GM18858 (cell line): ENCODE measurements around the gene MAP1B.
"Not testable (repeated sequence)": the region's sequence is repeated elsewhere in the genome, so short reads cannot be mapped to it uniquely, and the experiment has no call there.

Experiments
- ATAC-seq: cut with Tn5 transposase; IDR thresholded peaks from one replicate; pipeline ENCODE4 v1.9.1; 2021; ENCODE audit not compliant: unreplicated experiment

Gene MAP1B

DNA sequence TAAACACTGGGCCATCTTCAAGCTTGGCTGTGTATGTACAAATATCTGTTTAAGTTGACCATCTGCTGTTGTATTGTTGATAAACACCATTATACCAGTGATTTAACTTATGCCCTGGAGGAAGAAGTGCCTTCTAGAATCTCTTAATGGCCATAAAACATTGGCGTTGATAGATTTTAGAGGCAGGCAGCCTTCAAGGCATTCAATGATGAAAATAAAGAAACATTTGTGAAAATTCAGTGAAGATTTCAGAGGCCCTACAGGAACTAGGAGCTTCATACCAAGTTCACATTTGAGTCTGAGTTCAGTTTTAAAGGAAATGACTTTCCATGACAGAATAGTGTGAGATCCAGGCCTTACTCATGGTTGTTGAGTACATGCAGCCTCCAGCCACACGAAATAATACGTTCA, 52.2 kb downstream of the MAP1B start:
- ATAC-seq = no peak

DNA sequence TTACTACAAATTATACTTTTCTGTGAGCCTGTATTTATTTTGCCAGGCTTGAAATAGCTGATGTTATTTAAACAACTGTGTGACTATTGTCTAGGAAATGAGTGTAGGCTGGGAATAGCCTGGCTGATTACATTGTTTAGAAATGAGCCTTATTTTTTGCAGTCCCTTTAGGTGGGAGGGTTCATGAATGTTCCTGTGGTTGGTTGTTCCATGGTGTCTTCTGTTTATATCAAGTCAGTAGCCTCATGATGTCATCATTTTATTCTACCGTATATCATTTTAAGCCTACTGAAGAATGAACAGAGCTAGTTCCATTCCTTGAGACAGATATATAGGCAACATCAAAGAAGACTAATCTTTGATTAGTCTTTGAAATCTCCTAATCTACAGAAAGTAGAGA, 53.1 kb downstream of the MAP1B start:
- no peak for ATAC-seq

DNA sequence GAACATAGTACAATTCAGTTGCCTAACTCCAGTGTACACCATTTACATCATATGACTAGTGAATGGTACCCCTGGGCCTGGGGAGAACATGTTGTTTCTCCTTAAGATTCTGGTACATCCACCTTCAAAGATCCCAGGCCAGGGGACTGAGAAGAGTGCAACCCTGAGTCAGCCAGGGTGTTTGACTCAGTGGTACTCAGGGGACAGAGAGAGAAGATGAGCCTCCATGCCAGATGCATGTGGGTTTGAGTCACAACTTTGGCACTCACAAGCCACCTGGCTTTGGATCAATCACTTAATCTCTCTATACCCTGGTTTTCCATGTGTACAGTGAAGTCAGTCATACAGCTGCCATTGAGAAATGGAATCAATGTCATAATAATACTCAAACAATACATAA, 53.7 kb downstream of the MAP1B start:
- no peak for ATAC-seq

DNA sequence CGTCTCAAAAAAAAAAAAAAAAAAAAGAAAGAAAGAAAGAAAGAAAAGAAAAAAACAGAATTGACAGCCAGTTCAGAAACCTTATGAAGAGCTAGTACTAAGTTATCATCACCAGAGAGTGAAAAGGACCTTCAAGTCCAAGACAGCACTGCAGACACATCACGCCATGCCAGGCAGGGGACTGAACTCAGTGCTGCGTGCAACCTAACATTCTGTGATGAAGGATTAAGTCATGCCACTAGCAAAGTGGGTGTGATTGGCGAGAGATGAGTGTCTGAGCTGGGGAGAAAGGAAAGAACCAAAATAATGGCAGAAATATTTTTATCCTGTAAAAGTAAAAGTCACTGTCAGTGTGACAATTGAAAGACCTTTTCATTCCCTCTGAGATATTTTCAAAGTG, 54.7 kb downstream of the MAP1B start:
- no peak for ATAC-seq

DNA sequence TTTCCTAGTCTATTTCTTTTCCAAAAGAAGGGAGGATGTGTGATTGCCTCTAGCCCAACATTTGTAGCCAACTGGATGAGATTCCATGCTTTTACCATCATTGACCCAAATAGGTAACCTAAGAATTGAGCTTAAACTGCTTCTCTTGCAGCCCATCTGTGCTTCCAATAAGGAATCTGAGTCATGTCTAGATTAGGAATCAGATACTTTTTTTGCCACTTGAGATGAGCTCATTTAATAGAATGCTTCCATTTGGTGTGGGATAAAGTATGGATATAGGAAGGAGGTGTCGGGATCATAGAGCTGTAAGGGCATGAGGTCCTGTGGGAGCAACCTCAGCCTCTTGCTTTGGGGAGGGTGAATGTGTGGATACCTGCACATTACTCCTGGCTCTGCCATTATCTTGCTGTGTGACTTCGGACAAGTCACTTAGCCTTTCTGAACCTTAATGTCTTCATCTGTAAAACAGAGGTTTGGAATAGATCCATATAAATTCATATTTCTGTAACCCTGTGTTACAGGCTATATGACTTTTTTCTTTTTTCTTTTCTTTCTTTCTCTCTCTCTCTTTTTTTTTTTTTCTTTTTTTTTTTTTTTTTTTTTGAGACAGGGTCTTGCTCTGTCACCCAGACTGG, 56.2 kb downstream of the MAP1B start:
- no peak for ATAC-seq

DNA sequence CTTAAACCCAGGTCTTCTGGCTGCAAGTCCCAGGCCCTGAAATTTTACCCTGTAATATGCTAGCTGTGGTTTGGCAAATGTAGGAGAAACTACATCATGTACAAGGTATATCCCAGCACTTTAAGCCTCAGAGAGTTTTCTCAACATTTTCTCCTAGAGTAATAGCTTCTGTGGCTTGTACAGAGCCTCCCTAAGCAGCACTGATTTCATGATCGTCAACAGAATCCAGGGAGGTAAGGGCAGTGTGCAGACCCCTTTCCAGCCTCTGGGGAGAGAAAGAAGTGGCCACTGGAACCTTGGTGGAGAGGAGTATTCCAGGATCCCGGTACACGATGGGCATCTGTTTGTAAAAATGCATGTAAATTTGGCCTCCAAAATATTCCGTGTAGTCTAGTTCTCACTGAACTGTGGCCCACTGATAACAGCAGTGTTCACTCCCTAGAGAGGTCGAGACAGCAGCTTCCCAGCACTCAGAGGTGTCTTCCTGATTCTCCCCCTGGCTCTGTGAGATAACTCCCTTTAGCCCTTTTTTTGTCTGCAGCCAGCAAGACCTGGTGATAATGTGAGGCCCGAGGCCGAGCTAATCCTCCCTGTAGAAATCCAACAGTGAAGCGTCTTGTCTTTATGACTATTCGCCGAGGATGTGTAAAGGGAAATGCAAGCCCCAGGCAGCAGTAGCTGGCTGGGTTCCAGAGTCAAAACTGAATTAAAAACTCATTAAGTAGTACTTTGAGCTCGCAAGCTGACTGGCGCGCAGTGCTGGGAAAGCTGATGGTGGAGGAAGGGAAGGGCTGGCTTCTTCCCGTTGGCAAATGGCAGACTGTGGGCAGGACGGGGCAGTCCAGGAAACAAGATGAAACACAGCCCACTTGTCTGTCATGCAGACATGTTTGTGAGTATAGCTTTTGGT, 59.0 kb downstream of the MAP1B start:
- ATAC-seq = no peak

DNA sequence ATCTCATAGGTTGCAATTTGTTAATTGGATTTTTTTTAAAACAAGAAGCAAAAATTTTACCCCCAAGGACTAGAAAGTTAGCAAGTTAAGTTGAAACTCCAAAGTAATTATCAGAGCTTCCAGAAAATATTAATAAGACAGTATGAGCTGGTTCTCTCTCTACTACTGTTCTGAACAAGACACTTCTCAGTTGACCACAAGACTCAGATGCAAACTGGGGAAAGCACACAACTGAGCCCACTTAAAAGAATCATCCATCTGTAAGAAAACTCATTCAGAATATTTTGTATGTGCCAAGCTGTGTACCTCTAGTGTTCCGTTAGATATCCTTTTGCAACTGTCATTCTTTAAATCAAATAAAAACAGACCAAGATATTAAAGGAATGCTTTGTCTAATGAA, 60.0 kb downstream of the MAP1B start:
- no peak for ATAC-seq

DNA sequence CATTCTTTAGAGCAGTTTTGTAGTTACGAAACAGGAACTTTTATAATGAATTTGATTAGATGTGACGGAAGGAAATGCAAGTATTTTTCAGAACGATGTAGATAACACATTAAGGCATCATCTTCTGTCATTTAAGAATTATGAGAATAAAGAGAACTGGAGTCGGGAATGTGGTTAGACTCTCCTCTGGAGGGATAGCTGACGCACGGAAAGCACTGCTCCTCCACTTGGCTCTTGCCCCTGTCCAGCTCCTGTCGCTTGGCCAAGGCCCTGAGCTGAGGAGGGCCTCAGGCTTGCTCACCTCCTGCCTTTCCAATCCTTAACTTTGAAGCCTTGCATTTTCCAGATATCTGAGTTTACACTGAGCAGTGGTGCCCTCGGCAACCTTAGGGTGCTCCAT, 60.5 kb downstream of the MAP1B start:
- ATAC-seq = no peak

DNA sequence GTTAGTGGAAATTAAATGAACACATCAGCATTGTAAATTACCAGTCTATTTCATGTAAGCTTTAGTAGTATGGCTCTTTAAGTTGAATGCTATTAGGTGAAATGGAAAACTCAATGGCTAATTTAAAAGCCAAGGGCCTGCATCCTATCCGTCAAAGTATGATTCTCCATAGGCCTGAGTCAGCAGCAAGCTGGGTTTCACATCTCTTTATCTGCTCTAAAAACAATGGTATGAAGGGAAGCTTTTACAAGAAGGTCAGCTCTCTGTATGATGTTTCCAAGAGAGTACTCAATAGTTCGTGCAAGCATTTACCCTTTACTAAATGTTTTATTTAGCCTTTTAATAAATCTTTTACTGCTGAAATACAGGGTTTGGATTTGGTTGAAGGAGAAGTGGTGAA, 62.8 kb downstream of the MAP1B start:
- no peak for ATAC-seq

DNA sequence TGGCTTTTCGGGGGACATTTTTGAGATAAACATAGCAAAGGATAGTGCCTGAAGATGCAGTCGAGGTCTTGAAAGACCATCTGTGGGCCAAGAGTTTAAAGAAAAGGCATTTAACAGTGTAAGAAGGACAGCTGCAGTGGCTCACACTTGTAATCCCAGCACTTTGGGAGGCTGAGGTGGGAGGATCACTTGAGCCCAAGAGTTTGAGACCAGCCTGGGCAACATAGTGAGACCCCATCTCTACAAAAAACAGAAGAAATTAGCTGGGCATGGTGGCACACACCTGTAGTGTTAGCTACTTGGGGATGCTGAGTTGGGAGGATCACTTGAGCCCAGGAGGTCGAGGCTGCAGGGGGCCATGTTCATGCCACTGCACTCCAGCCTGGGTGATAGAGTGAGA, 63.9 kb downstream of the MAP1B start:
- not testable (repeated sequence) for ATAC-seq

DNA sequence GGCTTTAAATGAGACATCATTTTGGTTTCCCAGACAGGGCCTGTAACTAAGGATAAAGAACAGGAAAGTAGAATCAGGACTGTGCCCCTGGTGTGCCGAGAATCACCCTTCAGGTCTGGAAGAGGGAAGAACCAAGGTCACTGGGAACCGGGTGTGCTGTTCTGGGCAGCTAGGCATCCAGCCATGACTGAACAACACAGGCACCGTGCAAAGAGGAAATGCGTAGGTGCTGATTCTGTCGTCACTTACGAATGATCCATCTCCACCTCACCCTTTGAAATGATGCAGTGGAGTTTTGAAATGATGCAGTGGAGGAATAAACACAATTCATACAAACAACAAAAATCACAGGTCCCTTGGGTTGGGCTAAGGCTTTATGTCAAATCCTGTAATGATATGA, 64.4 kb downstream of the MAP1B start:
- no peak for ATAC-seq

DNA sequence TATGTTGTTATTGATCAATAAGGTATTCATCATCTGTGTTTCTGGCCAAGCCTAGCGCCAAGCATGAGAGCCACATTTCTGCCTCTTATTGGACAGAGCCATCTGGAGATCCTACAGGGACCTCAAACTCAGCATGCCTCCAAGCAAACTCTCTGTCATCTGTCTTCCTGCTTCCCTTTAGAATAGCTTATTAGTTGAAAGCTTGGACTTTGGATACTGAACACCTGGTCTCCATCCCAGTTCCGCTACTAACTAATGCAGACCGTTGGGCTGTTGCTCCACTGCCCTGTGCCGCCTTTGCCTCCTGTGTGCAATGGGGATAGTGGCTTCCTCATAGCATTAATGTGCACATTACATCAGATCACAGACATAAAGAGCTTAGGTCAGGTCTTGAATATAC, 65.5 kb downstream of the MAP1B start:
- no peak for ATAC-seq

DNA sequence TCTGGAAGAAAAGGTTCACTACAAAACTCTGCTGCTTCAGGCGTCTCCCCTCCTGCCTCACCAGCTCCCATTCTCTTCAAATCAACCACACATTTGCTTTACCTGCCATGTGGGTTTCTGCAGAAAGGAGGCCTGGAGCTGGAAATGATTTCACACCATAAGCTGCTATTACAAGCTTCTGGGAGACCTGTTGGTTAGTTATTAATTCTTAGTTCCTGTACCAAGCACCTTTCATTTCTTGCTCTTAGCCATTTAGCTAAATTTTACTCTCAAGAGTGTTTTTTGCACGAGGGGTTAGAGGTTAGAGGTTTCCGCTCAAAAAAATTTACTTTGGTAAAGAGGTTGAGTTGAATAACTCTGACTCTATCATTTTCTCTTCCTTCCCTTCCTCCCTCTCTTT, 70.3 kb downstream of the MAP1B start:
- ATAC-seq = no peak

DNA sequence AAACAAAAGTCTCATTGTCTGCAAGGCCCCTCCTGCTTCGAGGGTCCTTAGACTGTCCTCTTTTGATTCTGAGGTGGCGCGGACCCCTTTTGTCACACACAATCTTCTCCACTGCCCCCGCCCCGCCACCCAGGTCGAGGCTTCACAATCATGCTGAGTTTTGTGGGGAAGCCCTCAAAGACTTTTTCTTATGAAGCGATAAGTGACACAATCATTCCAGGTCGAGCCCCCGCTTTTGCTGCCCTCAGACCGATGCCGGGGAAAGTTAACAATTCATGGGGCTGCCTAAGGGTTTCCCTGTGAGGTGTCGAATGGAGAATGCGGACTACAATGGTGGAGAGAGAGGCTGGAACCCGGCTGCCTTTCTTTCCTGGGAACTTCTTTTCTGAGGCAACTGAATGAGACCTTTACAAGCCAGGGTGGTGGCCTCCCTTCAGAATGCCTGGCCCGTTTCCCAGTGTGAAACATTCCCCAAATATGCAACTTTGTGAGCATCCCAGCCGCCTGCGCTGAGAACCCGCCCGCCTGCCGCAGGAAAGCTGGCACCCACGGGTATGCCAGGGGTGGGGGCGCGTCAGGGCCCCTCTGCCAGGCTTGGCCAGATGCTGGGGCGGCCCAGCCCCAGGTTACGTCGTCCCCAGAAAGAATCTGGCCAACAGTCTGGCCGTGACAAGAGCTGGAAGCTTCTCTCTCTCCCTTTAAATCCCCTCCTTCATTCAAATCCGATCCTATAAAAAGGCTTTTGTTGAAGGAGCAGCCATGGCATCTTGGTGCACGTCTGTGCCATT, 71.9 kb downstream of the MAP1B start:
- ATAC-seq = no peak

DNA sequence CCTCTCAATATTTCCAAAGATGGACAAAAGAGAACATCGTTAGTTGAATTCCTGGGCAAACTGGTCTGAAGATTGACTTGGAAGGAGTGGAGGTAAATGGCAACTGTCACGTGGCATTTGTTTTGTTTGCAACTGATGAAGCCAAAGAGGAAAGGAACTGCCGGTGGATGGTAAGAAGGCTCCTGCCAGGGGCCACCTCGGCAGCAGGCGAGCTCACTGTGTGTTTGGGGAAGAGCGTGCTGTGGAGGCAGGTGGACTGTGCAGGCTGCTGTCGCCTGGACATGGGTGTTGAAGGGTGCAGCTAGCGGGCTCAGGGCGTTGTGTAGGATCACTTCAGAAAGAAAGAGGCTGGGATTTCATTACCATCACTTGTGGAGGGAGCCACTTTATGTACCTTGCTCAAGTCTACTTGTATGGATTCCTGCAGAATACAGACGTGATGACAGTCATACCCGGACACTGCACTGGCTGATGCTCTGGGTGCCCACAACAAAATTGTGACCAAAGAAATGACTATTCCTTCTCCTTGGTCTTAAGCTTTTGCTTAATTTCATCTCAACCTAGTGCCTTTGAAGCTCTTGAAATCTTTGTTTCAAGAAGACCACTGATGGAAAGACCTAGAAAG, 72.7 kb downstream of the MAP1B start:
- no peak for ATAC-seq

DNA sequence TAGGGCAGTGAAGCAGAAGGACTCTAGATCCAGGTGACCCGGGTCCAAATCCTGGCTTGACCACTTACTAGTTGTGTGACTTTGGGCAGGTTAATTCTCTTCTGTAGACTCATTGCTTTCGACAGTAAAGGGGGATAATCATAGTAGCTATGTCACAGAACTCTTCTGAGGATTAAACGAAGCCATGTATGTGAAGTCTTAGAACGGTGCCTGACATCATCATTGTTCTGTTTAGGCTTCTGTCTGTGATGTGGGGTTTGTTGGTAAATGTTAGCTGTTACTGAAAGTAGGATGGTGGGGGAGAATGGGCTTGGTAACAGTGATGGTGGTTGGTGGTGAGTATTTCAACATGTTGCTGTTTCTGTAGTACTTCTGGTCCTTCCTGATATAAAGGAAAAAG, 73.7 kb downstream of the MAP1B start:
- no peak for ATAC-seq

DNA sequence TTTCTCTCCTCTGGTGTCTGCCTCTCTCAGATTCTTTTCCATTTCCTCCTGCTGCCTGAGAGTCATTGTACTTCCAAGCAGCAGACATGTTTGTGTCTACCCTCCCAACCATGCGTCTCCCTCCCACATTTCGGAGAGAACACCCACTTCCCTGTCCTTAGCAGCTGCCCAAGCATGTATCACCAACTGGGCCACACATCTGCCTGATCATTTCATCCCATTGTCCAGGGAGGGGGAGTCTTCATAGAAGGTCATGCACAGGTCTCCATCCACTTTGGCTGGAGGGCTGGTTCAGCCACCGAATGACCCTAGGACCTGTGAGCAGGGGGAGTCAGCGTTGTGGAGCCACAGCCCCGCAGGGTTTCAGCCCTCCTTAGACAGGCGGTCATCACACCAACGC, 75.4 kb downstream of the MAP1B start:
- ATAC-seq = no peak

DNA sequence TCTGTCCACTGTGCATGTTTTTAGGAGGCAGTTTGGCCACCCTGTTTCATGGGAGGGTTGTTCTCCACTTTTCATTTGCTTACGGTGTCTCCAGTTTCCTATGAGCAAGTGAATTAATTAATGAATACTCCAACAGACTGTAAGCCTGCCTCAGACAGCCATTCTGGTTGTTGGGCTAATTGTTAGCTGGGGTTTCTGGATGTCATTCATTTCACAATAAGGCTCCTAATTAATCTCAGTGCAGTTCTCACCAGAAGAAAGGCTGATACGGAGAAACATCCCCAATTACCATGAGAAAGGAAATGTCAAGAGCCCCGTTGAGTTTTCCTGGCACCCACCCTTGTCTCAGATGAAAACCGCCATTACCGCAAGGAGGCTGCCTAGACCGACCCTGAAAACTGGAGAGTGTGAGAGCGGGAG, 75.8 kb downstream of the MAP1B start:
- ATAC-seq = no peak

DNA sequence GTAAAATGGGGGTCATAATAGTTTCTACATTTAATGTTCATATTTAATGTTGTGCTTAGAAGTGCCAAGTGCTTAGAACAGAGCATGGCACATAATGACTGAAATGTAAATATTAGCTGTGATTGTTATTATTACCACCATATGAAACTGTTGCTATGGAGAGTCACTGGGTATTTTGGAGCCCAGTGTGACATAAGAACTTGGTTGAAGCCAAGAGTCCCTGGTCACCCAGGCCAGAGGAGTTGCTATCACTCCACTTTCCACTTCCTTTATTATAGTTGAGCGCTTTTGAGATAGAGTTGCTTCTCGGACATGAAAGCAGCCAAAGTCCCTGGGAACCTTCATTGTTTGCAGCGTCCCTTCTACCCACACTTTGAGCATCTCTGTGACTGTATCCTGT, 77.1 kb downstream of the MAP1B start:
- no peak for ATAC-seq

DNA sequence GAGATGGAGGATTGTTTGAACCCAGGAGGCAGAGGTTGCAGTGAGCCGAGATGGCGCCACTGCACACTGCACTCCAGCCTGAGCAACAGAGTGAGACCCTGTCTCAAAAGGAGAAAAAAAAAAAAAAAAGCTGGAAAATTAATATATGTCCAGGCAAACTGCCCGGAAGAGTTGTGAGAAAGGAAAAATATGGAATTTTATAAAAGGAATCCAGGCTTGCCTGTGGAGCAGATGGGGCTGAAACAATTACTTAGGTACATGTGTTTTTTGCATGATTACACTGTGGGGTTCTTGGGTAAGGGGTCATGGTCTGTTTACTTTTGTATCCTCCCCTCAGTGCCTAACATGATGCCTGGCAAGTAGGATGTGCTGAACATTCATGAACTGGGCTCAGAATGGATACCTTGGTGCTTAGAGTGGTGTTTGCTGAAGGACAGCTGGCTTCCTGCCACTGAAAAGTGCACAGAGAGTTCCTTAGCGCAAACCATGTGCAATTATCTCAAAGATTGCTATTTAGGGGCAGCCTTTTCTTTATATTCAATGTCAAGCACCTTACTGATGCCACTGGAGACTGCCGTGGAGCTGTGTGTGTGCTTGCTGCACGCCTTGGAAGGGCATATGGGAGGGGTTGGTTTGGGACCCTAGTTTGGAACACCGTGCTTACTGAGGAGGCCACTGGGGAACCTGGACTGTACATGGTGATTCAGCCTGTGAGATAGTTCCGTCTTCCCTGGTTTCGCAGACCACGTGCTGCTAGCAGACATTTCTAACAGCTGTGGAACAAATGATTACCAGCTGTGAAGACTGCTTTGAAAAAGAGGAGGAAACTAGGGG, 78.4 kb downstream of the MAP1B start:
- ATAC-seq = no peak
